KOPT-K1 (cell line): Measurements from ENCODE around the gene CLIC2.
"Not testable (repeated sequence)": the region's sequence is repeated elsewhere in the genome, so short reads cannot be mapped to it uniquely, and the experiment has no call there.

ENCODE experiments used
- H3K27ac ChIP-seq: fragments of 200-600 bp; sonication (generic); 2 replicates; pipeline ENCODE4 v1.5.1; 2016; ENCODE audit warnings: antibody characterized with exemption, mild to moderate bottlenecking, low read depth, low read length; ENCODE audit not compliant: poor library complexity, severe bottlenecking
- H3K36me3 ChIP-seq: fragments of 200-600 bp; sonication (generic); 2 replicates; pipeline ENCODE4 v1.5.1; 2017; ENCODE audit warnings: antibody characterized with exemption, mild to moderate bottlenecking, low read length, moderate library complexity; ENCODE audit not compliant: insufficient read depth
- H3K9me3 ChIP-seq: fragments of 200-600 bp; sonication (generic); 2 replicates; pipeline ENCODE4 v1.5.1; 2017; ENCODE audit warnings: antibody characterized with exemption, low read length, mild to moderate bottlenecking; ENCODE audit not compliant: insufficient read depth, poor library complexity, severe bottlenecking

CLIC2 gene

DNA sequence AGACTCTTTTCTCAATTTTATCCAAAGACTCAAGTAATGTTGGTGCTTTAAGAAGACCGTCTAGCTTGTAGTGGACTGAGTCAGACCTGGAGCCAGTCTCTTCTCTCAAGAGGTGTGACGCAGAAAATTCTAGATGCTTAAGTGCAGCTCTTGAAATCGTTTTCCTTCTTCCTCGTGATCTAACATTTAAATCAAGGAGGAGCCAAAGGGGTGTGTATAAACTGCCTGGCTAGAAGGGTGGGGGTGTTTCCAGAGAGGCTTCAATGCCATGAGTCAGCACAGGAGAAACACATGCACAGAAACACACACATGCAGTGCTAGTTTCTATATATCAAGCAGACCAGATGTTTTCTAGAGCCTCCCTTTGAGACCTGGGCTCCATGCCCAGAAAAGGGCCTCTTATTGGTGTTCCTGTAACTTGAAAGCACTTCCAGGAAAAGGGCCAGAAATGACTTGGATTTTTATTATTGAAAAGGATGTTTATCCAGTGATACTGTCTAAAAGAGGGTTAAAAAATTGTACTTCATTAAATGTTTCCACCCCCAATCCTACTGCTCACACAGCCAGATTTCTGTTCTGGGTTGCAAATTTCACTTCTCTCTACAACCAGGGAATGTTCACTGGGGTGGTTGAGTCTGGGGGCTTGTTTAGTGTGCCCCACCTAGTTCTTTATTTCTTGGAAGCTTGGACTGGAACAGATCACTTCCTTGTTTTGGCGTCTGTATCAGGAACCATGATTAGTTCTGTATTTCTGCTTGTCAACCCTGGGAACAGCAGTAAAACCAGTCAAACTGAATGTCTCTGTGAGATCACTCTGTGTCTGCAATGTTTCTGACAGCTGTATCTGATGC is at the start of gene CLIC2:
CLIC2 (minus strand) TSS at position 129 of the 851 bp plus-strand sequence. CDS start 187 bp downstream, outside the sequence.
- Histone ChIP-seq H3K27ac (no peak within 1 kb of the TSS), H3K9me3 (no peaks in the 10 kb centered on the region), H3K36me3 (no peaks in the 10 kb centered on the region)

- H3K9me3 ChIP-seq, H3K36me3 ChIP-seq, H3K27ac ChIP-seq: not testable (repeated sequence)
These were observed 48.1 kb upstream of the CLIC2 start for GRCh38 chrX:155382529-155382967.

- H3K36me3 ChIP-seq, H3K27ac ChIP-seq, H3K9me3 ChIP-seq: not testable (repeated sequence)
These were observed 47.6 kb upstream of the CLIC2 start, which contains the start of gene F8A2 for GRCh38 chrX:155381843-155382528. Gene F8A2 (plus strand): TSS chrX:155382095. CDS start chrX:155382115, 20 bp downstream.

DNA sequence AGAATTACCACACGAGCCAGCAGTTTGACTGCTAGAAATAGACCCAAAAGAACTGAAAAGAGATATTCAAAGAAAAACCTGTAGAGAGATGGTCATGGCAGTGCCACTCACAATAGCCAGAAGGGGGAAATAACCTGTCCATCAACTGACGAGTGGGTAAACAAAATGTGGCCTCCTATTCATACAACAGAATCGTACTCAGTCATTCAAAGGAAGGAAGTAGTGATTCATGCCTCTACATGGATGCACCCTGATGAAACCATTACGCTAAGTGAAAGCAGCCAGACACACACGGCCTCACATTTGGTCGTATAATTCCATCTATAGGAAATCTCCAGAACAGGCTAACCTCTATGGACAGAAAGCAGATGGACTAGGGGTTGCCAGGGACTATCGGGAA is 45.4 kb upstream of the CLIC2 start:
- not testable (repeated sequence) for H3K9me3 ChIP-seq, H3K27ac ChIP-seq, H3K36me3 ChIP-seq

- H3K36me3 ChIP-seq, H3K9me3 ChIP-seq, H3K27ac ChIP-seq: not testable (repeated sequence)
These were observed 39.5 kb upstream of the CLIC2 start for GRCh38 chrX:155373777-155374458.

DNA sequence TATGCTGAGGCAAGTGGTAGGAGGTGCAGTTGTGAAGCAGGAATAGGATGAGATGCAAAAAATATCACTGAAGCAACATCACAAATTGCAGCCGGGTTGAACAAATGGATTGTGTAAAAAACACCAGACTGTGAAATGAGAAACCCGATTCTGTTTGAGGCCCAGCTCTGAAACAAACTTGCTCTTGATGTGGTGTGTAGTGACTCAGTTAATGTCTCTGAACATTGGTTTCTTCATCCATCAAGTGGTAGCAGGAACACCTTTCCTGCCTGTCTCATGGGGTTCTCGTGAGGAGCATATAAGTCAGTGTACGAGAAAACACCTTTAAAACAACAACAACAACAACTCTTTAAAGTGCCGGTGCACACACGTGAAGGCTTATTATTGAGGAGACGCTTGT is 29.3 kb upstream of the CLIC2 start:
- H3K36me3 ChIP-seq, H3K9me3 ChIP-seq, H3K27ac ChIP-seq: not testable (repeated sequence)

DNA sequence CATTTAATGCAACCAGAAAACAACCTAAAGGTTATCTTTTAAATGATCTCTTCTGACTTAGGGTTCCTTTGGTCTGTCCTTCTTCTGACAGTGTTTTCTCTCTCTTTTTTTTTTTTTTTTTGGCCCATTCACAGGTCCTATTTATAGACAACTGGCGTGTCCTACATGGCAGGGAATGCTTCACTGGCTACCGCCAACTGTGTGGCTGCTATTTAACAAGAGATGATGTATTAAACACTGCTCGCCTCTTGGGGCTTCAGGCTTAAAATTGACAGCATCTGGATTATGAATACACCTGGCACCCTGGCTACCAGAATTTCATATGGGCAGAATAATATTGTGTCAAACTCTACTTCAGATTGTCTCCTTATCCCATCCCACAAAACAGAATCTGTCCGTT is 15.0 kb upstream of the CLIC2 start:
- not testable (repeated sequence) for H3K36me3 ChIP-seq, H3K27ac ChIP-seq, H3K9me3 ChIP-seq

DNA sequence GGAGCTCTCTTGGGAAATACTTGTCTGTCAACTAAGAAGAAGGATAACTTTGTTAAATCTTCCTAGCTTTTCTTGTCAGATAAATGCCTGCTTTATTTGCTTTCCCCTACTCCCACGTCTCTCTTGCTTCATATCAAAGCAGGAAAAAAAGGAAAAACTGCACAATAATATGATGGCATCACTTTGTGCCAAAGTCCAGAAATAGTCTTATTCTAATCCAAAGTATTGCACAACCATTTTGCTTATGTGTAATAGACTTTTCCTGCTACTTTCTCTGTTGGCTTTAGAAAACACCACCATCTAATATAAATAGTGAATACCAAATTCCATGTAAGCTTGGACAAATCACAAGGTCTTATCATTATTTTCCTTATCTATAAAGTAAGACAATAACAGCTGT is 11.3 kb upstream of the CLIC2 start:
- H3K36me3 ChIP-seq, H3K9me3 ChIP-seq, H3K27ac ChIP-seq: not testable (repeated sequence)

DNA sequence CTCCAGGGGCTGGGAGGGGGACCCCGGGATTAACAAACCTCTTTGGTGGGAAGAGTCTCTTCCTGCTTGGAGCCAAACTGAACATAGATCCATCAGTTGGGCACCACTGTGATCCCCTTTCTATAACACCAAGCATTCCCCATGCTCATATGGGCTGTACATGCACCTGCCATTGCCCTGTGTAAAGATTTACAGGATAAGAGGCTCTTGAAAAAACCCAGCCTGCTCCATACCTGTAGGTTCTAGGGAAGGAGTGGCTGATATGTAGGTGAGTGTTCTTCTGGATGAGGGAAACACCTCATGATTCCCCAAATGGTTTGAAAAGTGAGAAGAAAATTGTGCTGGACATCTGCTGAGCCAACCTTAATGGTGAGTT is 911 bp upstream of the CLIC2 start:
- H3K9me3 ChIP-seq, H3K27ac ChIP-seq, H3K36me3 ChIP-seq: not testable (repeated sequence)

GRCh38 chrX:155333544-155334100 is 792 bp downstream of the CLIC2 start:
- Histone ChIP-seq H3K36me3 (no peaks in the 10 kb centered on the region), H3K27ac (no peak overlapping the region), H3K9me3 (no peaks in the 10 kb centered on the region)

GRCh38 chrX:155330992-155331391 is 3.4 kb downstream of the CLIC2 start:
- Histone ChIP-seq H3K36me3 (no peaks in the 10 kb centered on the region), H3K27ac (no peak overlapping the region), H3K9me3 (no peaks in the 10 kb centered on the region)

GRCh38 chrX:155329293-155329692 is 5.1 kb downstream of the CLIC2 start:
- Histone ChIP-seq H3K27ac (no peak overlapping the region), H3K9me3 (no peaks in the 10 kb centered on the region), H3K36me3 (no peaks in the 10 kb centered on the region)

DNA sequence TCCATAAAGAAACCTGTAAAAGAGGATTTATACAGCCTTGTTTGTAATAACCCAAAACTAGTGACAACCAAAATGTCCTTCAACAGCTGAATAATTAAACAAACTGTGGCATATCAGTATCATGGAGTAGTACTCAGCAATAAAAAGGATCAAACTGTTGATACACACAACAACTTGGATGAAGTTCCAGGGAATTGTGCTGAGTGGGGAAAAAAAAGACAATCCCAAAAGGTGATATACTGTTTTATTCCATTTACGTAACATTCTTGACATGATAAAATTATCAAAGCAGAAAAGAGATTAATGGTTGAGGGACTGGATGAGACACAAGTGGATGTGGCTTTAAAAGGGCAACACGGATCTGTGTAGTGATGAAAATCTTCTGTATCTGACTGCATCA is 7.8 kb downstream of the CLIC2 start:
- Histone ChIP-seq H3K36me3 (no peaks in the 10 kb centered on the region), H3K9me3 (no peaks in the 10 kb centered on the region), H3K27ac (no peak overlapping the region)

GRCh38 chrX:155314260-155314659 is 20.2 kb downstream of the CLIC2 start:
- no peaks in the 10 kb centered on the region for H3K9me3 ChIP-seq
- H3K27ac ChIP-seq = no peak overlapping the region
- no peaks in the 10 kb centered on the region for H3K36me3 ChIP-seq

DNA sequence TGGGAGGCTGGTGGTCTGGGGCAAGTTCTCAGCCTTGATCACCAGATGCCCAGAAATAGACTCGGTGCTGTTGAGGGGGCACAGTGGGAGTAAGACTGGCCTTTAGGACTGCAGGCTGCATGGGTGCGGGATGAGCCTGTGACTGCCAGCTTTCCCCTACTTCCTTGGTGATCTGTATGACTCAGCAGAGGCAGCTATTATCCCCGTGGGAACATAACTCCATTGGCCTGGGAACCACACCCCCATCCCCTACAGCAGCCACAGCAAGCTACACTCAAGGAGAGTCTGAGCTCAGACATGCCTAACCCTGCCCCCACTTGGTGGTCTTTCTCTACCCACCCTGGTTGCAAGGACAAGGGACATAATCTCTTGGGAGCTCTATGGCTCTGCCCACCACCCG is 20.6 kb downstream of the CLIC2 start:
- H3K9me3 ChIP-seq = no peaks in the 10 kb centered on the region
- H3K36me3 ChIP-seq = no peaks in the 10 kb centered on the region
- H3K27ac ChIP-seq = no peak overlapping the region
